OCI-LY7 (cell line): ENCODE results near the gene PLCL1. TPM values are rescaled to one million over a fixed set of nuclear protein-coding genes. Genes with fewer than 3 reads are reported as not detected.

Experiments
- BruUV-seq: library from RNA; stranded (reverse); fragments of 400-500 nt; replicated peaks from 2 replicates; lab custom pipeline; 2021; lab: Mats Ljungman, UMichigan
- CTCF ChIA-PET: fragments of 300-600 bp; sonication (Branson Sonifier 250); formaldehyde crosslinking; loops from one replicate; lab custom pipeline; 2022; ENCODE audit warnings: antibody characterized with exemption; ENCODE audit not compliant: unreplicated experiment; lab: Charles Lee
- POLR2A ChIA-PET: fragments of 300-600 bp; sonication (Branson Sonifier 250); formaldehyde crosslinking; loops from one replicate; lab custom pipeline; 2022; ENCODE audit warnings: antibody characterized with exemption; lab: Charles Lee
- DNase-seq: peaks from one replicate; pipeline ENCODE4 v3.0.0-alpha.2; 2015; ENCODE audit warnings: low spot score
- H2AFZ ChIP-seq: fragments of 200-600 bp; sonication (generic), shearing (Covaris generic); 2 replicates; pipeline ENCODE4 v1.6.1; 2014; ENCODE audit warnings: mild to moderate bottlenecking, antibody characterized with exemption, low read length, moderate library complexity
- H3K27ac ChIP-seq: fragments of 200-600 bp; sonication (generic); 2 replicates; pipeline ENCODE4 v1.5.1; 2014; ENCODE audit warnings: mixed run types, low read depth, mild to moderate bottlenecking, moderate library complexity, low read length, inconsistent platforms; ENCODE audit not compliant: poor library complexity, severe bottlenecking
- H3K36me3 ChIP-seq: fragments of 200-600 bp; sonication (generic); 2 replicates; pipeline ENCODE4 v1.6.1; 2014; ENCODE audit warnings: mild to moderate bottlenecking, antibody characterized with exemption, low read length, moderate library complexity, mixed read lengths; ENCODE audit not compliant: insufficient read depth
- H3K4me1 ChIP-seq: fragments of 200-600 bp; sonication (generic); 2 replicates; pipeline ENCODE4 v1.5.1; 2014; ENCODE audit warnings: mild to moderate bottlenecking, low read length; ENCODE audit not compliant: insufficient read depth, poor library complexity, severe bottlenecking
- H3K4me2 ChIP-seq: fragments of 200-600 bp; sonication (generic); 2 replicates; pipeline ENCODE4 v1.6.1; 2014; ENCODE audit warnings: mild to moderate bottlenecking, low read length
- H3K4me3 ChIP-seq: fragments of 200-600 bp; sonication (generic); 2 replicates; pipeline ENCODE4 v1.5.1; 2014; ENCODE audit warnings: mild to moderate bottlenecking, low read depth, low read length; ENCODE audit not compliant: poor library complexity, severe bottlenecking
- H3K79me2 ChIP-seq: fragments of 200-600 bp; sonication (generic); 2 replicates; pipeline ENCODE4 v1.6.1; 2016; ENCODE audit warnings: low read depth, mild to moderate bottlenecking, low read length, moderate library complexity, mixed read lengths; ENCODE audit not compliant: insufficient read depth
- H3K9me2 ChIP-seq: fragments of 200-600 bp; sonication (generic); 2 replicates; pipeline ENCODE4 v1.6.1; 2016; ENCODE audit warnings: mild to moderate bottlenecking, low read length, mixed read lengths; ENCODE audit not compliant: insufficient read depth
- H3K9me3 ChIP-seq: fragments of 200-600 bp; sonication (generic); 2 replicates; pipeline ENCODE4 v1.6.1; 2014; ENCODE audit warnings: mild to moderate bottlenecking, mixed run types, low read length, mixed read lengths
- H4K20me1 ChIP-seq: fragments of 200-600 bp; sonication (generic); 2 replicates; pipeline ENCODE4 v1.6.1; 2014; ENCODE audit warnings: mild to moderate bottlenecking, antibody characterized with exemption, low read length, moderate library complexity, mixed read lengths; ENCODE audit not compliant: insufficient read depth
- EZH2phosphoT487 ChIP-seq: fragments of 200-600 bp; sonication (generic); IDR thresholded peaks from 2 replicates; pipeline ENCODE4 v1.6.1; 2018; ENCODE audit warnings: low read depth, borderline replicate concordance, mild to moderate bottlenecking, mixed run types, antibody characterized with exemption, low read length, moderate library complexity, mixed read lengths
- intact Hi-C: fragments of 100-400 bp; cut with micrococcal nuclease; formaldehyde crosslinking; loops from one replicate; pipeline ENCODE4 v1.10.0; 2022; ENCODE audit not compliant: unreplicated experiment
- total RNA-seq, 2 experiments: library from RNA; depleted of rRNA in 1 of 2; stranded (reverse); fragments of >200 nt in 1 of 2; shearing (Covaris generic) in 1 of 2; gene quantifications; 2 replicates each; pipeline ENCODE4 v1.2.3, GENCODE V29; 2014 to 2022
- TF ChIP-seq, protein P1 (sequence below): fragments of 200-600 bp; sonication (generic); conservative IDR thresholded peaks from 2 replicates; pipeline ENCODE4 v1.5.1; 2014; ENCODE audit warnings: mild to moderate bottlenecking, antibody characterized with exemption, low read length, moderate library complexity, mixed read lengths

The PLCL1 gene
- total RNA-seq, 2 experiments from 2014 or later, result 0.03 TPM; not detected in 1

GRCh38 chr2:198063242-198063641 is 258.8 kb downstream of the PLCL1 start:
- H3K79me2 ChIP-seq, result no peaks in the 10 kb centered on the region
- no peak overlapping the region for H3K27ac ChIP-seq
- no peaks in the 10 kb centered on the region for H3K4me1 ChIP-seq
- H4K20me1 ChIP-seq, result no peaks in the 10 kb centered on the region
- H3K36me3 ChIP-seq, result no peaks in the 10 kb centered on the region
- no peak overlapping the region for H3K4me3 ChIP-seq
- no peak overlapping the region for H3K4me2 ChIP-seq
- no peaks in the 10 kb centered on the region for H3K9me3 ChIP-seq
- DNase-seq, result no peak
- no peaks in the 10 kb centered on the region for H3K9me2 ChIP-seq
- CTCF ChIA-PET, result no interaction called here
- no TSS peak for BruUV-seq
- intact Hi-C loops, result no loop called here
- H2AFZ ChIP-seq, result no peak overlapping the region
- POLR2A ChIA-PET, result interaction anchor here (0.6 to 1.4 kb wide), 3 partner anchors 11 to 99 kb away, joined by 3 to 5 read pairs (median 3); no protein-coding TSS in a partner anchor
- TF ChIP-seq EZH2phosphoT487, result no peak
- TF ChIP-seq, protein P1, sequence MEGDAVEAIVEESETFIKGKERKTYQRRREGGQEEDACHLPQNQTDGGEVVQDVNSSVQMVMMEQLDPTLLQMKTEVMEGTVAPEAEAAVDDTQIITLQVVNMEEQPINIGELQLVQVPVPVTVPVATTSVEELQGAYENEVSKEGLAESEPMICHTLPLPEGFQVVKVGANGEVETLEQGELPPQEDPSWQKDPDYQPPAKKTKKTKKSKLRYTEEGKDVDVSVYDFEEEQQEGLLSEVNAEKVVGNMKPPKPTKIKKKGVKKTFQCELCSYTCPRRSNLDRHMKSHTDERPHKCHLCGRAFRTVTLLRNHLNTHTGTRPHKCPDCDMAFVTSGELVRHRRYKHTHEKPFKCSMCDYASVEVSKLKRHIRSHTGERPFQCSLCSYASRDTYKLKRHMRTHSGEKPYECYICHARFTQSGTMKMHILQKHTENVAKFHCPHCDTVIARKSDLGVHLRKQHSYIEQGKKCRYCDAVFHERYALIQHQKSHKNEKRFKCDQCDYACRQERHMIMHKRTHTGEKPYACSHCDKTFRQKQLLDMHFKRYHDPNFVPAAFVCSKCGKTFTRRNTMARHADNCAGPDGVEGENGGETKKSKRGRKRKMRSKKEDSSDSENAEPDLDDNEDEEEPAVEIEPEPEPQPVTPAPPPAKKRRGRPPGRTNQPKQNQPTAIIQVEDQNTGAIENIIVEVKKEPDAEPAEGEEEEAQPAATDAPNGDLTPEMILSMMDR, result no peak

DNA sequence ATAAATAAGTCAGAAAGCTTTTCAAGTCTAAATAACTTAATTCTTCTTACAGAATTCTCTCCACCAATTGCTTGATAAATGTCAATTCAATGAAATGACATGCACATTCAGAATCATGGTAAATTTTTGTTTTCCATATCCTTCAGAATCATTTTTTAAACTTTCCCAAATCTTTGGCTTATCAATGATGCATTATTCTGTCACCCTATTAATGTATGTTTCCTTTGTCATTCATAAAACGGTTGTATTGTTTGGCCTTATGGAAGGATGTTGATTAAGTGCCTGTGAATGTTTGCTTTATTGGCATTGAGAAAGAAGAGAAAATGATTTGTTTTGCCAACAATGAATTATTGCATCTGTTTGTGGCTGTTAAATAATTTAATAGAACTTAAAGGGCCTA is 260.9 kb downstream of the PLCL1 start:
- Histone ChIP-seq H3K79me2 (no peaks in the 10 kb centered on the region), H2AFZ (no peak overlapping the region), H3K9me2 (no peaks in the 10 kb centered on the region), H3K27ac (no peak overlapping the region), H3K36me3 (no peaks in the 10 kb centered on the region), H3K9me3 (no peaks in the 10 kb centered on the region), H3K4me3 (no peak overlapping the region), H3K4me1 (no peaks in the 10 kb centered on the region), H4K20me1 (no peaks in the 10 kb centered on the region), H3K4me2 (no peak overlapping the region)
- DNase-seq, result no peak
- ChIA-PET CTCF (no interaction called here), POLR2A (interaction anchor here (0.6 to 1.5 kb wide), 2 partner anchors 19 to 29 kb away, joined by 3 read pairs; no protein-coding TSS in a partner anchor)
- TF ChIP-seq EZH2phosphoT487, result no peak
- TF ChIP-seq, protein P1, result no peak
- no TSS peak for BruUV-seq
- intact Hi-C loops, result no loop called here

- BruUV-seq, result no TSS peak
Observed at GRCh38 chr2:198066597-198066996, 262.2 kb downstream of the PLCL1 start.

More at GRCh38 chr2:198066597-198066996, 262.2 kb downstream of the PLCL1 start:
- Histone ChIP-seq H2AFZ (no peak overlapping the region), H3K4me3 (no peak overlapping the region), H3K4me1 (no peaks in the 10 kb centered on the region), H3K36me3 (no peaks in the 10 kb centered on the region), H3K79me2 (no peaks in the 10 kb centered on the region), H3K9me2 (no peaks in the 10 kb centered on the region), H3K4me2 (no peak overlapping the region), H3K9me3 (no peaks in the 10 kb centered on the region), H4K20me1 (no peaks in the 10 kb centered on the region), H3K27ac (no peak overlapping the region)
- DNase-seq, result no peak
- ChIA-PET POLR2A (interaction anchor here (0.5 to 1.5 kb wide), 3 partner anchors 8 to 1809 kb away, joined by 3 read pairs; no protein-coding TSS in a partner anchor), CTCF (no interaction called here)
- TF ChIP-seq EZH2phosphoT487, result no peak
- TF ChIP-seq, protein P1, result no peak
- intact Hi-C loops, result no loop called here
